HCT116 (cell line): ENCODE results near the gene RNF144B. TPM values are rescaled to one million over a fixed set of nuclear protein-coding genes. Genes with fewer than 3 reads are reported as not detected.
"Not testable (repeated sequence)": the region's sequence is repeated elsewhere in the genome, so short reads cannot be mapped to it uniquely, and the experiment has no call there.

ENCODE experiments used
- ATAC-seq: fragments of 200-7000 bp; cut with Tn5 transposase; 2 replicates; pipeline ENCODE4 v1.9.1; 2020; ENCODE audit warnings: mild to moderate bottlenecking, moderate library complexity
- BruUV-seq: library from RNA; stranded (reverse); fragments of 400-500 nt; replicated peaks from 2 replicates; lab custom pipeline; 2021; lab: Mats Ljungman, UMichigan
- CTCF ChIA-PET: fragments of 300-600 bp; sonication (Branson Sonifier 250); formaldehyde crosslinking; loops from one replicate; lab custom pipeline; 2021; ENCODE audit warnings: antibody characterized with exemption; lab: Charles Lee
- POLR2A ChIA-PET: fragments of 300-600, 350-600 bp; sonication (Branson Sonifier 250); formaldehyde crosslinking; loops from one replicate; lab custom pipeline; 2021; ENCODE audit warnings: antibody characterized with exemption; lab: Charles Lee
- RAD21 ChIA-PET, 2 experiments: fragments of 300-600 bp; sonication (Branson Sonifier 250); formaldehyde crosslinking; loops; one replicate each; lab custom pipeline; 2023; ENCODE audit warnings: low total read pairs in 2 of 2; ENCODE audit not compliant: uncharacterized antibody in 2 of 2, unreplicated experiment in 2 of 2, low non-redundant PET in 1 of 2; lab: Charles Lee
- DNase-seq: peaks from one replicate; pipeline ENCODE4 v3.0.0-alpha.2; 2010; ENCODE audit warnings: low read depth, low spot score
- H2AFZ ChIP-seq: fragments of 200-600 bp; shearing (Covaris generic), sonication (generic); 2 replicates; pipeline ENCODE4 v1.6.1; 2017; ENCODE audit warnings: low read depth, mixed run types, mixed read lengths, antibody characterized with exemption, low read length; ENCODE audit not compliant: poor library complexity, severe bottlenecking
- H3K27ac ChIP-seq: 2 replicates; pipeline ENCODE4 v1.5.1; 2012; ENCODE audit warnings: low read depth, low read length
- H3K27me3 ChIP-seq: fragments of 200-600 bp; sonication (generic); 2 replicates; pipeline ENCODE4 v1.6.1; 2016; ENCODE audit warnings: mixed run types, low read length, mixed read lengths; ENCODE audit not compliant: insufficient read depth
- H3K36me3 ChIP-seq, 2 experiments: fragments of 200-500 bp in 1 of 2; fragments of 200-600 bp in 1 of 2; sonication (Bioruptor generic) in 1 of 2; sonication (generic) in 1 of 2; 2 replicates each; pipeline versions ENCODE4 v1.5.1 to v1.6.1; 2014 to 2016; ENCODE audit warnings: low read length in 2 of 2, inconsistent platforms in 1 of 2, mixed read lengths in 1 of 2, mixed run types in 1 of 2; ENCODE audit not compliant: insufficient read depth in 2 of 2, control insufficient read depth in 1 of 2
- H3K4me1 ChIP-seq, 2 experiments: fragments of 200-600 bp in 1 of 2; sonication (generic) in 1 of 2; 2 replicates each; pipeline versions ENCODE4 v1.5.1 to v1.6.1; 2012 to 2017; ENCODE audit warnings: low read length in 2 of 2, inconsistent platforms in 1 of 2, mild to moderate bottlenecking in 1 of 2, mixed read lengths in 1 of 2, mixed run types in 1 of 2, moderate library complexity in 1 of 2; ENCODE audit not compliant: insufficient read depth in 2 of 2, control insufficient read depth in 1 of 2
- H3K4me2 ChIP-seq: fragments of 200-600 bp; sonication (generic); 2 replicates; pipeline ENCODE4 v1.6.1; 2017; ENCODE audit warnings: mixed run types, low read length, mixed read lengths
- H3K4me3 ChIP-seq, 2 experiments: fragments of 200-600 bp in 1 of 2; sonication (generic) in 1 of 2; replicated peaks in 1 of 2; 2 replicates each; pipeline ENCODE4 v1.5.1; 2011 to 2016; ENCODE audit warnings: low read length in 2 of 2, control low read depth in 1 of 2, low read depth in 1 of 2, mild to moderate bottlenecking in 1 of 2, mixed read lengths in 1 of 2, mixed run types in 1 of 2
- H3K79me2 ChIP-seq: fragments of 200-600 bp; sonication (generic); 2 replicates; pipeline ENCODE4 v1.6.1; 2017; ENCODE audit warnings: mild to moderate bottlenecking, mixed run types, low read length, moderate library complexity, mixed read lengths; ENCODE audit not compliant: insufficient read depth
- H3K9ac ChIP-seq: fragments of 200-600 bp; sonication (generic); 2 replicates; pipeline ENCODE4 v1.6.1; 2016; ENCODE audit warnings: low read length, mixed read lengths
- H3K9me2 ChIP-seq: fragments of 200-600 bp; sonication (generic), shearing (Covaris generic); 2 replicates; pipeline ENCODE4 v1.6.1; 2017; ENCODE audit warnings: mixed run types, mild to moderate bottlenecking, moderate library complexity; ENCODE audit not compliant: insufficient read depth
- H3K9me3 ChIP-seq, 2 experiments: fragments of 200-500 bp in 1 of 2; fragments of 200-600 bp in 1 of 2; sonication (Bioruptor generic) in 1 of 2; sonication (generic) in 1 of 2; 2 replicates each; pipeline ENCODE4 v1.6.1; 2014 to 2017; ENCODE audit warnings: low read length in 2 of 2, mixed read lengths in 2 of 2, inconsistent platforms in 1 of 2, low read depth in 1 of 2, mild to moderate bottlenecking in 1 of 2, mixed run types in 1 of 2, moderate library complexity in 1 of 2; ENCODE audit not compliant: control insufficient read depth in 1 of 2, insufficient read depth in 1 of 2
- H4K20me1 ChIP-seq: fragments of 200-600 bp; sonication (generic), shearing (Covaris generic); 2 replicates; pipeline ENCODE4 v1.6.1; 2017; ENCODE audit warnings: mixed run types, mild to moderate bottlenecking, moderate library complexity; ENCODE audit not compliant: insufficient read depth
- SIN3A ChIP-seq: IDR thresholded peaks from 2 replicates; pipeline ENCODE4 v1.6.1; 2012; ENCODE audit warnings: low read depth
- SP1 ChIP-seq: IDR thresholded peaks from 2 replicates; pipeline ENCODE4 v1.6.1; 2012; ENCODE audit warnings: low read depth
- intact Hi-C: fragments of 100-400 bp; cut with micrococcal nuclease; formaldehyde crosslinking; loops from 2 replicates; pipeline ENCODE4 v1.10.0; 2022
- total RNA-seq: library from RNA; stranded (reverse); gene quantifications from one replicate; pipeline ENCODE4 v1.2.1, GENCODE V29; 2021; ENCODE audit not compliant: unreplicated experiment

RNF144B gene
- total RNA-seq, 1 experiment from 2014 or later, result 2.1 TPM

DNA sequence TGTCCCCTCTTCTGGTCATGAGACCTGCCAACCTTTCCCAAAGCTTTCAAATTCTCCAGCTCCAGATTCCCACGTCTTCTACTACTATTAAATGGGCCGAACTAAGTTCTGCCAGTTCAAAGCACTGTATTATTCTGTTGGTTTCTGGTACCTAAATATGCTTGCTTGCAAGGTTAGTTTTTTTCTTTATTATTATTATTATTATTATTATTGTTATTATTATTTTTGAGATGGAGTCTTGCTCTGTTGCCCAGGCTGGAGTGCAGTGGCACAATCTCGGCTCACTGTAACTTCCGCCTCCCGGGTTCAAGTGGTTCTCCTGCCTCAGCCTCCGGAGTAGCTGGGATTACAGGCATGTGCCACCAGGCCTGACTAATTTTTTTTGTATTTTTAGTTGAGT, 17.8 kb downstream of the RNF144B start:
- H3K27ac ChIP-seq, RAD21 ChIA-PET, H3K4me1 ChIP-seq, H2AFZ ChIP-seq, intact Hi-C loops, BruUV-seq, H3K79me2 ChIP-seq, H3K36me3 ChIP-seq, H4K20me1 ChIP-seq, H3K9me3 ChIP-seq, POLR2A ChIA-PET, H3K9ac ChIP-seq, H3K9me2 ChIP-seq, CTCF ChIA-PET, H3K4me2 ChIP-seq, H3K4me3 ChIP-seq, DNase-seq, H3K27me3 ChIP-seq, ATAC-seq: not testable (repeated sequence)

DNA sequence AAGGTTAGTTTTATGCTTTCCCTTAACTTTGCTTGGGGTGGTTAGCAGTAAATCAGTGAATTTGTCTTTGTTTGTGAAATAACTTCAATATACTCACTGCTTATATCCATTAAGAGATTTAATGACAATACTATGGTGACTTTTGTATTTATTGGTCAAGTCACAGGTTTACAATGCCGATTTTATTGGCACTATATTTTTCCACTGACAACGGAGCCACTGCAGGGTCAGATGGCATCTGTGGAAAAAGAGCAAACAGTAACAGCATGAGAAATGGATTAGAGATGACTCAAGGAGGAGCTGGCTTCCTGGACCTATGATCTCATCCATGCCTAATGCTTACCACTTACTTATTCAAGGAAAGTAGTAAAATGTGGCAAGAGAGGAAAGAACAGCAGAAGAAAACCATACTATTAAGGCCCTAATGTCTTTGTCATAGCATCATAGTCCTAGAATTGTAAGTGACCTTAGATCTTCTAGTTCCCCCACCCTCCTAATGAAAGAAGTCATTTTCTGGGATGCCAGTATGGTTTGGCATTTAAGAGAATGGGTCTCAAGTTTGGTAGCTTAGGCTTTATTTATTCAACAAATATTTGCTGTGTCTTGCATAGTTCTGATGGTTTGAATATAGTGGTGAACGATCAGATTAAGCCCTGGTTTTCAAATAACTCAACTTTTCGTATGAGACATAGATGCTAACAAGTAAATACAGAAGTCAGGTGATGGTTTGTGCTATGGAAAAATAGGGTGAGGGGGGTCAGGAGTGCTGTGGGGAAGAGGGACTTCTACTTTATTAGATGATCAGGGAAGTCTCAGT, 18.5 kb downstream of the RNF144B start:
- H3K4me2 ChIP-seq, result no peak overlapping the region
- ChIA-PET CTCF (no interaction called here), RAD21 (no interaction called here), POLR2A (no interaction called here)
- H3K9ac ChIP-seq, result no peak overlapping the region
- H3K4me1 ChIP-seq, result no peaks in the 10 kb centered on the region
- intact Hi-C loops, result no loop called here
- H3K9me3 ChIP-seq, result no peaks in the 10 kb centered on the region
- H3K4me3 ChIP-seq, result no peak overlapping the region
- H3K9me2 ChIP-seq, result no peaks in the 10 kb centered on the region
- no peaks in the 10 kb centered on the region for H3K36me3 ChIP-seq
- no peaks in the 10 kb centered on the region for H4K20me1 ChIP-seq
- H3K27me3 ChIP-seq, result no peaks in the 10 kb centered on the region
- no peaks in the 10 kb centered on the region for H3K79me2 ChIP-seq
- no peak overlapping the region for H2AFZ ChIP-seq
- BruUV-seq, result no TSS peak
- ATAC-seq (no peak), DNase-seq (no peak)
- 0 out of 2 replicates have a peak, but pooled peaks have one; percentile 7 for TF ChIP-seq SP1
- TF ChIP-seq SIN3A, result no peak
- H3K27ac ChIP-seq, result no peak overlapping the region
